ENCODE measurements around the gene VTN.

Gene VTN

GRCh38 chr17:28370035-28370743 lies at the start of gene VTN:
TSS of gene VTN (minus strand) at chr17:28370307. CDS start at chr17:28370203, 104 bp downstream.
- no peak for DNase-seq (ENCODE audit: low read depth in 2 of 2, low spot score in 1 of 2)

GRCh38 chr17:28416703-28417311 lies 46.7 kb upstream of the VTN start:
- DNase-seq (ENCODE audit: low read depth in 2 of 2, low spot score in 1 of 2) = no peak

GRCh38 chr17:28415886-28416285 lies 45.8 kb upstream of the VTN start:
- no peak for DNase-seq (ENCODE audit: low read depth in 2 of 2, low spot score in 1 of 2)

- no peak for DNase-seq (ENCODE audit: low read depth in 2 of 2, low spot score in 1 of 2)
Measured at GRCh38 chr17:28413804-28414203, 43.7 kb upstream of the VTN start.

GRCh38 chr17:28412099-28412498 lies 42.0 kb upstream of the VTN start:
- DNase-seq (ENCODE audit: low read depth in 2 of 2, low spot score in 1 of 2) = no peak

- DNase-seq (ENCODE audit: low read depth in 2 of 2, low spot score in 1 of 2) = no peak
Measured at GRCh38 chr17:28407974-28408306, 37.8 kb upstream of the VTN start.

- DNase-seq (ENCODE audit: low read depth in 2 of 2, low spot score in 1 of 2) = no peak
Measured at GRCh38 chr17:28407130-28407973, 37.2 kb upstream of the VTN start.

GRCh38 chr17:28406473-28406814 lies 36.3 kb upstream of the VTN start:
- DNase-seq (ENCODE audit: low read depth in 2 of 2, low spot score in 1 of 2) = no peak

GRCh38 chr17:28405632-28406472 lies 35.7 kb upstream of the VTN start, which contains the start of gene SLC46A1:
TSS of gene SLC46A1 (minus strand) at chr17:28406212. CDS start at chr17:28406114, 98 bp downstream.
- DNase-seq (ENCODE audit: low read depth in 2 of 2, low spot score in 1 of 2) = peak in 1 of 2 donors; percentile 22

- DNase-seq (ENCODE audit: low read depth in 2 of 2, low spot score in 1 of 2) = no peak
Measured at GRCh38 chr17:28404812-28405570, 34.9 kb upstream of the VTN start.

- no peak for DNase-seq (ENCODE audit: low read depth in 2 of 2, low spot score in 1 of 2)
Measured at GRCh38 chr17:28404461-28404811, 34.3 kb upstream of the VTN start.

GRCh38 chr17:28404007-28404406 lies 33.9 kb upstream of the VTN start:
- no peak for DNase-seq (ENCODE audit: low read depth in 2 of 2, low spot score in 1 of 2)

- no peak for DNase-seq (ENCODE audit: low read depth in 2 of 2, low spot score in 1 of 2)
Measured at GRCh38 chr17:28402844-28403243, 32.7 kb upstream of the VTN start.

GRCh38 chr17:28402224-28402630 lies 32.1 kb upstream of the VTN start:
- no peak for DNase-seq (ENCODE audit: low read depth in 2 of 2, low spot score in 1 of 2)

- DNase-seq (ENCODE audit: low read depth in 2 of 2, low spot score in 1 of 2) = no peak
Measured at GRCh38 chr17:28399808-28400207, 29.7 kb upstream of the VTN start.

- no peak for DNase-seq (ENCODE audit: low read depth in 2 of 2, low spot score in 1 of 2)
Measured at GRCh38 chr17:28398280-28398981, 28.3 kb upstream of the VTN start.

GRCh38 chr17:28397687-28398279 lies 27.7 kb upstream of the VTN start:
- no peak for DNase-seq (ENCODE audit: low read depth in 2 of 2, low spot score in 1 of 2)

- DNase-seq (ENCODE audit: low read depth in 2 of 2, low spot score in 1 of 2) = no peak
Measured at GRCh38 chr17:28397275-28397674, 27.2 kb upstream of the VTN start.

GRCh38 chr17:28396635-28397239 lies 26.6 kb upstream of the VTN start:
- DNase-seq (ENCODE audit: low read depth in 2 of 2, low spot score in 1 of 2) = no peak
